ENCODE measurements around the gene IL20RA. TPM values are rescaled to one million over a fixed set of nuclear protein-coding genes. Genes with fewer than 3 reads are reported as not detected.

IL20RA gene
- 0.14 and 0.55 TPM in 2 replicates for total RNA-seq

GRCh38 chr6:137044366-137045221 is at the start of gene IL20RA:
IL20RA (minus strand) TSS chr6:137044965; CDS start chr6:137044728, 237 bp downstream.

Other genes with a start within 250 kb of the IL20RA start
- gene PEX7, start 222.4 kb downstream of the IL20RA start, total RNA-seq: 7.3 and 11.6 TPM in 2 replicates
- gene SLC35D3, start 122.7 kb downstream of the IL20RA start, total RNA-seq: not detected in 2 replicates
- gene IL22RA2, start 128.7 kb upstream of the IL20RA start, total RNA-seq: not detected in 2 replicates
- 67.1 and 79.0 TPM in 2 replicates for gene IFNGR1, start 174.4 kb upstream of the IL20RA start, total RNA-seq